HFFc6 (cell line): ENCODE data around the gene SERPINE3. TPM values are rescaled to one million over a fixed set of nuclear protein-coding genes. Genes with fewer than 3 reads are reported as not detected.

Source experiments
- DNase-seq: peaks from one replicate; pipeline ENCODE4 v3.0.0-alpha.2; 2018
- H3K27ac Mint-ChIP-seq: 2 replicates; pipeline ENCODE4 v1.8.0; 2020; ENCODE audit warnings: mild to moderate bottlenecking, mixed read lengths
- H3K27me3 Mint-ChIP-seq: 2 replicates; pipeline ENCODE4 v1.8.0; 2021; ENCODE audit warnings: mild to moderate bottlenecking, moderate library complexity, mixed read lengths; ENCODE audit not compliant: insufficient read depth
- H3K36me3 Mint-ChIP-seq: 2 replicates; pipeline ENCODE4 v1.8.0; 2021; ENCODE audit warnings: low read depth, mixed read lengths
- H3K4me1 Mint-ChIP-seq: 2 replicates; pipeline ENCODE4 v1.8.0; 2020; ENCODE audit warnings: low read depth, mixed read lengths
- H3K4me3 Mint-ChIP-seq: 2 replicates; pipeline ENCODE4 v1.8.0; 2020; ENCODE audit warnings: mild to moderate bottlenecking, moderate library complexity, mixed read lengths
- H3K9me3 Mint-ChIP-seq: 2 replicates; pipeline ENCODE4 v1.8.0; 2020; ENCODE audit warnings: mild to moderate bottlenecking, mixed read lengths
- microRNA-seq: library from miRNA; unstranded; fragments of <30 nt; microRNA quantifications from one replicate; pipeline ENCODE4, GENCODE V29; 2019
- total RNA-seq, 6 experiments: library from RNA; stranded (reverse); fragmentation: NEBNext Ultra II Directional; extraction: Animal tissue kit (Norgen Biotek cat#: 25700); gene quantifications; 2 replicates in 1 of 6; 3 replicates in 5 of 6; pipeline ENCODE4 v1.2.3, GENCODE V29; 2021
- TF ChIP-seq, protein P1 (sequence below): fragments of 200-600 bp; sonication (generic); IDR thresholded peaks from 2 replicates; pipeline ENCODE4 v1.5.0; 2021; ENCODE audit warnings: antibody characterized with exemption, mild to moderate bottlenecking

Gene SERPINE3
- total RNA-seq, 6 experiments from 2014 or later, result not detected

DNA sequence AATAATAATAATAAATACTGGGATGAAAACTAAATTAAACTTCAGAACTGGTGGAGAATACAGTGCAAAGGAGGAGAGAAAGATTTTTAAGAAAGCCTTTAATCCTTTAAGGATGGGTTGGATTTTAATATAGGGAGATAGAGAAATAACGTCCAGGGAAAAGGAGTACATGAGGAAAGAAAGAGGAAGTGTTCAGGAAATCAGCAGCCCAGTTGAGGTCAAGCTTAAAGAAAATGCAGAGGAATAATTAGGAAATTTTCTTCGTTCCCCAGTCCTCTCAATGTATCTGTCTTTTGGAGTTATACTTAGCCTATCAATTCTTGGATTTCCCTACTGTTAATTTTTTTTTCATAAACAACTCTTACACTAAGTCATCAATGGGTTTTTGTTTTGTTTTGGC, 65.7 kb downstream of the SERPINE3 start:
- no peak overlapping the region for H3K4me3 Mint-ChIP-seq
- H3K9me3 Mint-ChIP-seq, result no peaks in the 10 kb centered on the region
- H3K36me3 Mint-ChIP-seq, result peaks cover 41% of the 10 kb centered on the region
- TF ChIP-seq, protein P1, sequence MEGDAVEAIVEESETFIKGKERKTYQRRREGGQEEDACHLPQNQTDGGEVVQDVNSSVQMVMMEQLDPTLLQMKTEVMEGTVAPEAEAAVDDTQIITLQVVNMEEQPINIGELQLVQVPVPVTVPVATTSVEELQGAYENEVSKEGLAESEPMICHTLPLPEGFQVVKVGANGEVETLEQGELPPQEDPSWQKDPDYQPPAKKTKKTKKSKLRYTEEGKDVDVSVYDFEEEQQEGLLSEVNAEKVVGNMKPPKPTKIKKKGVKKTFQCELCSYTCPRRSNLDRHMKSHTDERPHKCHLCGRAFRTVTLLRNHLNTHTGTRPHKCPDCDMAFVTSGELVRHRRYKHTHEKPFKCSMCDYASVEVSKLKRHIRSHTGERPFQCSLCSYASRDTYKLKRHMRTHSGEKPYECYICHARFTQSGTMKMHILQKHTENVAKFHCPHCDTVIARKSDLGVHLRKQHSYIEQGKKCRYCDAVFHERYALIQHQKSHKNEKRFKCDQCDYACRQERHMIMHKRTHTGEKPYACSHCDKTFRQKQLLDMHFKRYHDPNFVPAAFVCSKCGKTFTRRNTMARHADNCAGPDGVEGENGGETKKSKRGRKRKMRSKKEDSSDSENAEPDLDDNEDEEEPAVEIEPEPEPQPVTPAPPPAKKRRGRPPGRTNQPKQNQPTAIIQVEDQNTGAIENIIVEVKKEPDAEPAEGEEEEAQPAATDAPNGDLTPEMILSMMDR, result no peak
- H3K27ac Mint-ChIP-seq, result no peak overlapping the region
- DNase-seq, result no peak
- peaks cover 15% of the 10 kb centered on the region for H3K4me1 Mint-ChIP-seq
- no peaks in the 10 kb centered on the region for H3K27me3 Mint-ChIP-seq

DNA sequence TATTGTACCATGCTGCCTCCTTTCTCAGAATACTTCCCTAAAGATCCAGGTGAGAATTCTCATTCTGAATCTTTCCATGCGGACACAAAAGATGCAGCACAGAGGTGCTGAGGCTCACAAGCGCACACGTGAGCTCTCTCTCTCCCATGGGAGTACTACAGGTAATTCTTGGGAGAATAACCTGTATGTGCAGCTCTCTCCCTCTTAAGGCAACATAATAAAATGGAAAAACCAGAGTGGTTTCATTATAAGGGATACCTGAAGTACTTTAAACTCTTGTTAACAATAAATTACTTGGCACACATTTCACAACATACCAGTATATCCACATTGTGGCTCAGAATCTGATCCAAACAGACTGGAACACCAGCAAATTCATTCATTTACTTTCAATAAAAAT, 72.9 kb downstream of the SERPINE3 start:
- H3K36me3 Mint-ChIP-seq, result peaks cover 31% of the 10 kb centered on the region
- peaks cover 5% of the 10 kb centered on the region; the same call in 1 of the 2 replicates for H3K9me3 Mint-ChIP-seq
- H3K4me1 Mint-ChIP-seq, result peaks cover 16% of the 10 kb centered on the region; the same call in 1 of the 2 replicates
- no peak for DNase-seq
- no peaks in the 10 kb centered on the region; the same call in 1 of the 2 replicates for H3K27me3 Mint-ChIP-seq
- TF ChIP-seq, protein P1, result no peak
- no peak overlapping the region for H3K4me3 Mint-ChIP-seq
- H3K27ac Mint-ChIP-seq, result no peak overlapping the region

Small RNA genes lying within 50 kb of the gene (microRNA-seq; reads per million reads assigned to microRNA genes)
- gene MIR5693, result not detected

Other genes with a start within 250 kb of the SERPINE3 start
- not detected for gene C13orf42, start 228.4 kb upstream of the SERPINE3 start, total RNA-seq
- not detected for gene FAM124A, start 117.3 kb upstream of the SERPINE3 start, total RNA-seq
- gene INTS6, start 113.3 kb downstream of the SERPINE3 start, total RNA-seq, result 10 to 100 TPM; 32.4 to 38.6 (median 33.5) TPM
- 10 to 100 TPM; 11.4 to 15.7 (median 13.4) TPM for gene WDFY2, start 244.8 kb downstream of the SERPINE3 start, total RNA-seq